OCI-LY7 (cell line): Measurements from ENCODE around the gene SNAP25. TPM values are rescaled to one million over a fixed set of nuclear protein-coding genes. Genes with fewer than 3 reads are reported as not detected.

Source experiments
- BruUV-seq: library from RNA; stranded (reverse); fragments of 400-500 nt; replicated peaks from 2 replicates; lab custom pipeline; 2021; lab: Mats Ljungman, UMichigan
- CTCF ChIA-PET: fragments of 300-600 bp; sonication (Branson Sonifier 250); formaldehyde crosslinking; loops from one replicate; lab custom pipeline; 2022; ENCODE audit warnings: antibody characterized with exemption; ENCODE audit not compliant: unreplicated experiment; lab: Charles Lee
- POLR2A ChIA-PET: fragments of 300-600 bp; sonication (Branson Sonifier 250); formaldehyde crosslinking; loops from one replicate; lab custom pipeline; 2022; ENCODE audit warnings: antibody characterized with exemption; lab: Charles Lee
- DNase-seq: peaks from one replicate; pipeline ENCODE4 v3.0.0-alpha.2; 2015; ENCODE audit warnings: low spot score
- H2AFZ ChIP-seq: fragments of 200-600 bp; sonication (generic), shearing (Covaris generic); 2 replicates; pipeline ENCODE4 v1.6.1; 2014; ENCODE audit warnings: mild to moderate bottlenecking, antibody characterized with exemption, low read length, moderate library complexity
- H3K27ac ChIP-seq: fragments of 200-600 bp; sonication (generic); 2 replicates; pipeline ENCODE4 v1.5.1; 2014; ENCODE audit warnings: mixed run types, low read depth, mild to moderate bottlenecking, moderate library complexity, low read length, inconsistent platforms; ENCODE audit not compliant: poor library complexity, severe bottlenecking
- H3K36me3 ChIP-seq: fragments of 200-600 bp; sonication (generic); 2 replicates; pipeline ENCODE4 v1.6.1; 2014; ENCODE audit warnings: mild to moderate bottlenecking, antibody characterized with exemption, low read length, moderate library complexity, mixed read lengths; ENCODE audit not compliant: insufficient read depth
- H3K4me1 ChIP-seq: fragments of 200-600 bp; sonication (generic); 2 replicates; pipeline ENCODE4 v1.5.1; 2014; ENCODE audit warnings: mild to moderate bottlenecking, low read length; ENCODE audit not compliant: insufficient read depth, poor library complexity, severe bottlenecking
- H3K4me2 ChIP-seq: fragments of 200-600 bp; sonication (generic); 2 replicates; pipeline ENCODE4 v1.6.1; 2014; ENCODE audit warnings: mild to moderate bottlenecking, low read length
- H3K4me3 ChIP-seq: fragments of 200-600 bp; sonication (generic); 2 replicates; pipeline ENCODE4 v1.5.1; 2014; ENCODE audit warnings: mild to moderate bottlenecking, low read depth, low read length; ENCODE audit not compliant: poor library complexity, severe bottlenecking
- H3K79me2 ChIP-seq: fragments of 200-600 bp; sonication (generic); 2 replicates; pipeline ENCODE4 v1.6.1; 2016; ENCODE audit warnings: low read depth, mild to moderate bottlenecking, low read length, moderate library complexity, mixed read lengths; ENCODE audit not compliant: insufficient read depth
- H3K9me2 ChIP-seq: fragments of 200-600 bp; sonication (generic); 2 replicates; pipeline ENCODE4 v1.6.1; 2016; ENCODE audit warnings: mild to moderate bottlenecking, low read length, mixed read lengths; ENCODE audit not compliant: insufficient read depth
- H3K9me3 ChIP-seq: fragments of 200-600 bp; sonication (generic); 2 replicates; pipeline ENCODE4 v1.6.1; 2014; ENCODE audit warnings: mild to moderate bottlenecking, mixed run types, low read length, mixed read lengths
- H4K20me1 ChIP-seq: fragments of 200-600 bp; sonication (generic); 2 replicates; pipeline ENCODE4 v1.6.1; 2014; ENCODE audit warnings: mild to moderate bottlenecking, antibody characterized with exemption, low read length, moderate library complexity, mixed read lengths; ENCODE audit not compliant: insufficient read depth
- CTCF ChIP-seq: fragments of 200-600 bp; sonication (generic); conservative IDR thresholded peaks from 2 replicates; pipeline ENCODE4 v1.5.1; 2014; ENCODE audit warnings: mild to moderate bottlenecking, antibody characterized with exemption, low read length, moderate library complexity, mixed read lengths
- EZH2phosphoT487 ChIP-seq: fragments of 200-600 bp; sonication (generic); IDR thresholded peaks from 2 replicates; pipeline ENCODE4 v1.6.1; 2018; ENCODE audit warnings: low read depth, borderline replicate concordance, mild to moderate bottlenecking, mixed run types, antibody characterized with exemption, low read length, moderate library complexity, mixed read lengths
- intact Hi-C: fragments of 100-400 bp; cut with micrococcal nuclease; formaldehyde crosslinking; loops from one replicate; pipeline ENCODE4 v1.10.0; 2022; ENCODE audit not compliant: unreplicated experiment
- total RNA-seq, 2 experiments: library from RNA; depleted of rRNA in 1 of 2; stranded (reverse); fragments of >200 nt in 1 of 2; shearing (Covaris generic) in 1 of 2; gene quantifications; 2 replicates each; pipeline ENCODE4 v1.2.3, GENCODE V29; 2014 to 2022

SNAP25 gene
- total RNA-seq, 2 experiments from 2014 or later = not detected

GRCh38 chr20:10282979-10283456, 64.4 kb downstream of the SNAP25 start:
- Histone ChIP-seq H3K9me2 (peaks cover 3% of the 10 kb centered on the region; the same call in 1 of the 2 replicates), H4K20me1 (no peaks in the 10 kb centered on the region), H3K9me3 (no peaks in the 10 kb centered on the region), H3K36me3 (no peaks in the 10 kb centered on the region), H3K79me2 (no peaks in the 10 kb centered on the region), H3K4me2 (no peak overlapping the region), H3K27ac (no peak overlapping the region), H2AFZ (no peak overlapping the region), H3K4me1 (no peaks in the 10 kb centered on the region), H3K4me3 (no peak overlapping the region)
- DNase-seq = no peak
- ChIA-PET POLR2A (interaction anchor here (0.6 to 2.0 kb wide), 4 partner anchors 8 to 1382 kb away, joined by 3 to 7 read pairs (median 4); no protein-coding TSS in a partner anchor), CTCF (no interaction called here)
- intact Hi-C loops = no loop called here
- no peak for TF ChIP-seq EZH2phosphoT487
- no peak for TF ChIP-seq CTCF
- no TSS peak for BruUV-seq

- H2AFZ ChIP-seq = no peak overlapping the region
- no peak for DNase-seq
- no peaks in the 10 kb centered on the region for H4K20me1 ChIP-seq
- no peaks in the 10 kb centered on the region for H3K79me2 ChIP-seq
- no peaks in the 10 kb centered on the region for H3K36me3 ChIP-seq
- no TSS peak for BruUV-seq
- no peak overlapping the region for H3K4me3 ChIP-seq
- intact Hi-C loops = no loop called here
- no peaks in the 10 kb centered on the region for H3K9me3 ChIP-seq
- POLR2A ChIA-PET = no interaction called here
- no peak overlapping the region for H3K27ac ChIP-seq
- H3K9me2 ChIP-seq = peaks cover 3% of the 10 kb centered on the region; the same call in 1 of the 2 replicates
- no peaks in the 10 kb centered on the region for H3K4me1 ChIP-seq
- TF ChIP-seq CTCF (no peak), EZH2phosphoT487 (no peak)
- no peak overlapping the region for H3K4me2 ChIP-seq
- CTCF ChIA-PET = no interaction called here
These were observed 67.7 kb downstream of the SNAP25 start for GRCh38 chr20:10286356-10286755.

GRCh38 chr20:10288421-10288820, 69.8 kb downstream of the SNAP25 start:
- Histone ChIP-seq H3K9me3 (no peaks in the 10 kb centered on the region), H3K36me3 (no peaks in the 10 kb centered on the region), H2AFZ (no peak overlapping the region), H4K20me1 (no peaks in the 10 kb centered on the region), H3K4me1 (no peaks in the 10 kb centered on the region), H3K79me2 (no peaks in the 10 kb centered on the region), H3K4me2 (no peak overlapping the region), H3K9me2 (peaks cover 3% of the 10 kb centered on the region; the same call in 1 of the 2 replicates), H3K4me3 (no peak overlapping the region), H3K27ac (no peak overlapping the region)
- TF ChIP-seq CTCF (no peak), EZH2phosphoT487 (no peak)
- ChIA-PET CTCF (no interaction called here), POLR2A (no interaction called here)
- BruUV-seq = no TSS peak
- intact Hi-C loops = no loop called here
- DNase-seq = no peak
